Measurements from ENCODE around the gene GABRD.

GRCh38 chr1:2080140-2080539 is 61.0 kb downstream of the GABRD start:
- TF ChIP-seq, protein P1, sequence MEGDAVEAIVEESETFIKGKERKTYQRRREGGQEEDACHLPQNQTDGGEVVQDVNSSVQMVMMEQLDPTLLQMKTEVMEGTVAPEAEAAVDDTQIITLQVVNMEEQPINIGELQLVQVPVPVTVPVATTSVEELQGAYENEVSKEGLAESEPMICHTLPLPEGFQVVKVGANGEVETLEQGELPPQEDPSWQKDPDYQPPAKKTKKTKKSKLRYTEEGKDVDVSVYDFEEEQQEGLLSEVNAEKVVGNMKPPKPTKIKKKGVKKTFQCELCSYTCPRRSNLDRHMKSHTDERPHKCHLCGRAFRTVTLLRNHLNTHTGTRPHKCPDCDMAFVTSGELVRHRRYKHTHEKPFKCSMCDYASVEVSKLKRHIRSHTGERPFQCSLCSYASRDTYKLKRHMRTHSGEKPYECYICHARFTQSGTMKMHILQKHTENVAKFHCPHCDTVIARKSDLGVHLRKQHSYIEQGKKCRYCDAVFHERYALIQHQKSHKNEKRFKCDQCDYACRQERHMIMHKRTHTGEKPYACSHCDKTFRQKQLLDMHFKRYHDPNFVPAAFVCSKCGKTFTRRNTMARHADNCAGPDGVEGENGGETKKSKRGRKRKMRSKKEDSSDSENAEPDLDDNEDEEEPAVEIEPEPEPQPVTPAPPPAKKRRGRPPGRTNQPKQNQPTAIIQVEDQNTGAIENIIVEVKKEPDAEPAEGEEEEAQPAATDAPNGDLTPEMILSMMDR (IDR thresholded peaks at IDR 0.05; ENCODE audit: low read depth, low read length, poor library complexity, severe bottlenecking) = no peak
- TF ChIP-seq EZH2phosphoT487 (IDR thresholded peaks at IDR 0.05; ENCODE audit: borderline replicate concordance, low read length) = no peak
